ENCODE results near the gene ARTN.

DNA sequence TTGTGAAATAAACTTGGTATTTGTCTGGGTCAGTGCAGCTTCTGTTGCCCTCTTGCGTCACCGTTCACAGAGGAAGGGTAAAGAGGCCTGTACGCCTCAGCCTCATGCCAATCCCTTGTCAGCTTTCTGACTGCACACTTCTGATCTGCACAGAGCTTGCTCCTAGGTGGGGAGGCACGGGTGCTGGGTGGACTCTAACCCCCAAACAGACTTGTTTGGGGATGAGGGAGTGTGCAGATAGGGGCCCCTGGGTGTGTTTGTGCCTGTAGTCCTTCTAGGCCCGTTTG lies 44.6 kb downstream of the ARTN start:
- TF ChIP-seq, protein P1, sequence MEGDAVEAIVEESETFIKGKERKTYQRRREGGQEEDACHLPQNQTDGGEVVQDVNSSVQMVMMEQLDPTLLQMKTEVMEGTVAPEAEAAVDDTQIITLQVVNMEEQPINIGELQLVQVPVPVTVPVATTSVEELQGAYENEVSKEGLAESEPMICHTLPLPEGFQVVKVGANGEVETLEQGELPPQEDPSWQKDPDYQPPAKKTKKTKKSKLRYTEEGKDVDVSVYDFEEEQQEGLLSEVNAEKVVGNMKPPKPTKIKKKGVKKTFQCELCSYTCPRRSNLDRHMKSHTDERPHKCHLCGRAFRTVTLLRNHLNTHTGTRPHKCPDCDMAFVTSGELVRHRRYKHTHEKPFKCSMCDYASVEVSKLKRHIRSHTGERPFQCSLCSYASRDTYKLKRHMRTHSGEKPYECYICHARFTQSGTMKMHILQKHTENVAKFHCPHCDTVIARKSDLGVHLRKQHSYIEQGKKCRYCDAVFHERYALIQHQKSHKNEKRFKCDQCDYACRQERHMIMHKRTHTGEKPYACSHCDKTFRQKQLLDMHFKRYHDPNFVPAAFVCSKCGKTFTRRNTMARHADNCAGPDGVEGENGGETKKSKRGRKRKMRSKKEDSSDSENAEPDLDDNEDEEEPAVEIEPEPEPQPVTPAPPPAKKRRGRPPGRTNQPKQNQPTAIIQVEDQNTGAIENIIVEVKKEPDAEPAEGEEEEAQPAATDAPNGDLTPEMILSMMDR (IDR thresholded peaks at IDR 0.05), result no peak
- no peak for TF ChIP-seq POLR2A (IDR thresholded peaks at IDR 0.05)

All from heart left ventricle (tissue), 13 donors.